Amniotic epithelial cell (primary cell): Measurements from ENCODE around the gene HS3ST6.
"Not testable (repeated sequence)": the region's sequence is repeated elsewhere in the genome, so short reads cannot be mapped to it uniquely, and the experiment has no call there.

Source experiments
- DNase-seq: peaks from one replicate; pipeline ENCODE4 v3.0.0-alpha.2; 2010; ENCODE audit warnings: low read depth

HS3ST6 gene

GRCh38 chr16:1877089-1877488 is 41.1 kb downstream of the HS3ST6 start:
- DNase-seq, result no peak

DNA sequence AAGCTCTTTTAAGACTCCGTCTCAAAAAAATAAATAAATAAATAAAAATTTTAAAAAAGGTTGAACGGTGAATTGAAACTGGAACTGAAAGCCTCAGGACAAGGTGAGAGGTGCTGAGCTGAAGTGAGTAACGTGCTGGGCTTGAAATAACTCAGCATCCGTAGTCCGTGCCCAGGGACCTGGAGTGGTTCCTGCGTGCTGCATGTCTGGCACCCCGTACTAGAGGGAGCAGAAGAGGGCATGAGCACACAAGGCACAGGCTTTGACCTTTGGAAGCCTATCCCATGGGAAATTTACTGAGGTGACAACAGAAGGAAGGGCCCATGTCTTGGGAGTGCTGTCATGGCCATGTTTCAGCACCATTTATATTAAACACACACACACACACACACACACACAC is 41.7 kb downstream of the HS3ST6 start:
- DNase-seq, result no peak

GRCh38 chr16:1876066-1876465 is 42.1 kb downstream of the HS3ST6 start:
- DNase-seq, result not testable (repeated sequence)

- DNase-seq, result no peak
Observed at GRCh38 chr16:1874854-1875253, 43.4 kb downstream of the HS3ST6 start.

GRCh38 chr16:1871974-1872635 is 46.1 kb downstream of the HS3ST6 start, which contains the start of gene MEIOB:
TSS of gene MEIOB (minus strand) at chr16:1872164. CDS start at chr16:1868175, 3,989 bp downstream.
- no peak for DNase-seq

GRCh38 chr16:1870365-1871082 is 47.7 kb downstream of the HS3ST6 start:
- DNase-seq, result peak; percentile 77

DNA sequence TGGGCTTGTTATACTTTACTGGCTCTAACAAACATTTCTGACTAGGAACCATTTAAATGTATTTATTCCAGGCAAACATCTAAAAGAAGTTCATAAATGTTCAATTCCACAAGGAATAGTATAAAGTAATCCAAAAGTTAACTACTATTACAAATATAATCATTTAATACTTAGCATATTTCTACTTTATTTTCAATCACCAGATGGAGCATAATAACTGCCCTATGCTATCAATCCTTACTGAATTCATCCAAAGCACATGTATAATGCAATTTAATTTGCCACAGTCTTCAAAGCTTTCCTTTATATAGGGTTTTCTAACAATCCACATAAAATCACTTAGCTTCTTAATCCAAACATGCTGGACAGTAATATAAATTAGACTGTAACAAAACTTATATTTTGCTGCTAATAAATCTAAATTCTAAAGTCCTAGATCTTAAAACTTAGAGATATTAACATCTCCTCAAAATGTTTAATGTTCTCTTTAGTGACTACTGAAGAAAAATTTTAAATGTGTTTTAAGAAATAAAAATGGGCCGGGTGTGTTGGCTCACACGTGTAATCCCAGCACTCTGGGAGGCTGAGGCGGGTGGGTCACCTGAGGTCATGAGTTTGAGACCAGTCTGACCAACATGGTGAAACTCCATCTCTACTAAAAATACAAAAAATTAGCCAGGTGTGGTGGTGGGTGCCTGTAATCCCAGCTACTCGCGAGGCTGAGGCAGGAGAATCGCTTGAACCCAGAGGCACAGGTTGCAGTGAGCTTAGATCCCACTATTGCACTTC is 52.1 kb downstream of the HS3ST6 start:
- DNase-seq, result no peak

- DNase-seq, result peak; percentile 41
Observed at GRCh38 chr16:1863681-1864460, 54.3 kb downstream of the HS3ST6 start.

DNA sequence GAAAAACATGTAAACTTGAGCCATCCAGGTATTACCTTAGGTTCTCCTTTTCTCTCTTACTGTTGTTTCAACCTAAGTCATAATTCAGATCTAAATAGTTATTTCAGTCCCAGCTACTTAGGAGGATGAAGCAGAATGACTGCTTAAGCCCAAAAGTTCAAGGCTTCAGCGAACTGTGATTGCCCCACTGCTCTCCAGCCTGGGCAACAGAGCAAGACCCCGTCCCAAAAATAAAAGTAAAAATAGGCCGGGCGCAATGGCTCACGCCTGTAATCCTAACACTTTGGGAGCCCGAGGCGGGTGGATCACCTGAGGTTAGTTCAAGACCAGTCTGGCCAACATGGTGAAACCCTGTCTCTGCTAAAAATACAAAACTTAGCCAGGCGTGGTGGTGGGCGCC is 55.8 kb downstream of the HS3ST6 start:
- no peak for DNase-seq

- no peak for DNase-seq
Observed at GRCh38 chr16:1861730-1862129, 56.5 kb downstream of the HS3ST6 start.
